ENCODE measurements around the gene DDI2.

Gene DDI2

DNA sequence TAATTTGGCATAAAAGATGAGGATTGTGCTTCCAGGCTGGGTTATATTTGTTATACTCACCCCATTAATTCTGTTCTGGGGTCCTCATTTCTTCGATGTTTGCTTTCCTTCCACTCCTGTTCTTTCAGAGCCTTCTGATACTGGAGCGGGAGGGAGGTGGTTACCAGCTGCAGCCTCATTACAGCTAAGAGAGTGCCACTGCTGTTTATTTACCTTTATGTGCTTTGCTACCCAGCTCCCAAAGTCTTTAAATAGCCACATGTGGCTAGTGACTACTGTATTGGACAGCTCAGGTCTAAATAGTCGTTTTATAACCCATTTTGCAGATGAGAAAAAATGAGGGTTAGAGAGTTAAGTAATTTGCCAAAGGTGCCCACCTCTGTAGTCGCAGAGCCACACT lies 92.0 kb downstream of the DDI2 start:
- Histone ChIP-seq H3K27ac (no peak overlapping the region), H3K4me3 (no peak overlapping the region)
- TF ChIP-seq CTCF (IDR thresholded peaks at IDR 0.05) = no peak
- DNase-seq (ENCODE audit: low spot score) = no peak

DNA sequence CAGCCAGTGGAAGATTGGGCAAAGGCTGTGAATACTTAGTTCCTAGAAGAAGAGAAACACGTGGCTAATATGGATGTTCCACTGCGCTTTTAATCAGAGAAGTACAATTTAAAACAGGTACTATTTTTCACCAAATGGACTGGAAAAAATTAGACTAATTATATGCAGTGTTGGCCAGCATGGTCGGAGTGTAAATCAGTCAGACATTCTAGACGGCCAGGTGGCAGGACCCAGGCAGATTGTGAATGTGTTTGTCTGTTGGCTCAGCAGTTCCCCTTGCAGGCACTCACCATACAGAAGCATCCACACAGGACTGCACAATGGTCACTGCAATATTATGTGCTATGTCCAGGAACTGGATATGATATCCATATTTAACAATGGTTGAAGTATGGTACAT lies 94.9 kb downstream of the DDI2 start:
- DNase-seq (ENCODE audit: low spot score) = no peak
- no peak for TF ChIP-seq CTCF (IDR thresholded peaks at IDR 0.05)
- H3K4me3 ChIP-seq = no peak overlapping the region
- no peak overlapping the region for H3K27ac ChIP-seq

DNA sequence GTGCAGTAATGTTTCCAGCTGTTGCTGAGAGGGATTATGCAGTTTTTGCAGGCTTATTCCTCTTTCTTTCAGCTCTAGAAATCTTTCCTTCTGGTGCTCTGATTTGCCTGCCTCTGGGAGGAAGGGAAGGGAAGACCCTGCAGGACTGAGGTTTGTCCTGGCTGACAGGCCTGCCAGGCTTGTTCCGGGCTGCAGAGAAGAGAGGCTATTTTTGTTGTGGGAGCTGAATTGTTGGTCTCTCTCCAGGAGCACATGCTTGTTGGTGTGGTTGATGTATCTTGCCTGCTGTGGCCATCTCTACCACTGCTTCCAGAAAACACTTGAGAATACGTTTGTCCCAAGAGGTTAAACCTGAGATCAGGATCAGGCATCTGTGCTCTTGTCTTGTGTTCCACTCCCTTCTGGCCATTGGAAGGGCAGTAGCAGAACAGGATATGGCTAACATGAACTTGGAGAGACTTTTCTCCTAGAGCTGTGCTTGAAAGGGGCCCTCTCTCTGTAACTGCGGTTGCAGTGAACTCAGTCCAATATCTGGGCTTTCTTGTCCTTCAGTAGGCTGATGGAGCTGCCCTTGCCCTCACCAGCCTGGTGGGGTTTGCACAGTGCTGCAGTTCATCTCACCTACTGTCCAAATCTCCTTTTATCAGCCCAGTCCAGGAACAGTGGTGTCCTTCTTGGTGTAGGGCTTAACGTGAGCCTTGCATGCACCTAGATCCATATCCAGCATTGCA lies 97.3 kb downstream of the DDI2 start:
- TF ChIP-seq CTCF (IDR thresholded peaks at IDR 0.05) = no peak
- no peak for DNase-seq (ENCODE audit: low spot score)
- Histone ChIP-seq H3K4me3 (no peak overlapping the region), H3K27ac (peak overlapping the region; percentile 33 to 61)

GRCh38 chr1:15717418-15718125 lies 100.3 kb downstream of the DDI2 start:
- TF ChIP-seq CTCF (IDR thresholded peaks at IDR 0.05) = no peak
- DNase-seq (ENCODE audit: low spot score) = no peak

GRCh38 chr1:15718199-15718601 lies 100.9 kb downstream of the DDI2 start:
- Histone ChIP-seq H3K4me3 (no peak overlapping the region), H3K27ac (no peak overlapping the region)
- no peak for DNase-seq (ENCODE audit: low spot score)
- no peak for TF ChIP-seq CTCF (IDR thresholded peaks at IDR 0.05)

More at GRCh38 chr1:15717418-15718125, 100.3 kb downstream of the DDI2 start:
- Histone ChIP-seq H3K27ac (no peak overlapping the region), H3K4me3 (no peak overlapping the region)

All from coronary artery (tissue), 2 donors.